Mucosa of rectum (tissue), 2 donors: ENCODE results near the gene ACVR1.

Experiments used
- H3K27ac ChIP-seq, 2 donors: one replicate each; pipeline ENCODE4 v1.7.0; 2013; ENCODE audit warnings: inconsistent platforms in 2 of 2, low read depth in 2 of 2, low read length in 2 of 2
- H3K27me3 ChIP-seq, 2 donors: one replicate each; pipeline ENCODE4 v1.7.0; 2013; ENCODE audit warnings: low read length in 2 of 2; ENCODE audit not compliant: control insufficient read depth in 2 of 2, insufficient read depth in 2 of 2
- H3K36me3 ChIP-seq, 2 donors: one replicate each; pipeline ENCODE4 v1.7.0; 2013; ENCODE audit warnings: low read length in 2 of 2; ENCODE audit not compliant: control insufficient read depth in 2 of 2, insufficient read depth in 2 of 2
- H3K4me1 ChIP-seq, 2 donors: one replicate each; pipeline ENCODE4 v1.7.0; 2013; ENCODE audit warnings: low read length in 2 of 2, mild to moderate bottlenecking in 1 of 2; ENCODE audit not compliant: control insufficient read depth in 2 of 2, insufficient read depth in 2 of 2
- H3K4me3 ChIP-seq, 2 donors: one replicate each; pipeline ENCODE4 v1.7.0; 2013; ENCODE audit warnings: low read length in 2 of 2
- H3K9ac ChIP-seq, 2 donors: one replicate each; pipeline ENCODE4 v1.7.0; 2013; ENCODE audit warnings: low read length in 2 of 2, low read depth in 1 of 2, mild to moderate bottlenecking in 1 of 2
- H3K9me3 ChIP-seq, 2 donors: one replicate each; pipeline ENCODE4 v1.7.0; 2013; ENCODE audit warnings: low read length in 2 of 2; ENCODE audit not compliant: control insufficient read depth in 2 of 2
- donor health status: healthy.
- donor health status: Normal muscosa, but diverticular disease.

The ACVR1 gene

GRCh38 chr2:157819761-157820160 is 56.4 kb downstream of the ACVR1 start:
- Histone ChIP-seq H3K4me3 (no peak overlapping the region), H3K4me1 (peaks cover 0 to 4% of the 10 kb centered on the region in 2 donors), H3K36me3 (peaks cover 4 to 6% of the 10 kb centered on the region in 2 donors), H3K27ac (no peak overlapping the region), H3K27me3 (no peaks in the 10 kb centered on the region), H3K9ac (no peak overlapping the region), H3K9me3 (no peaks in the 10 kb centered on the region)

- no peak overlapping the region for H3K9ac ChIP-seq
- H3K36me3 ChIP-seq = peaks cover 4 to 6% of the 10 kb centered on the region in 2 donors
- H3K27ac ChIP-seq = no peak overlapping the region
- H3K27me3 ChIP-seq = no peaks in the 10 kb centered on the region
- no peak overlapping the region for H3K4me3 ChIP-seq
- peaks cover 0 to 4% of the 10 kb centered on the region in 2 donors for H3K4me1 ChIP-seq
- no peaks in the 10 kb centered on the region for H3K9me3 ChIP-seq
Measured at GRCh38 chr2:157818227-157818626, 57.9 kb downstream of the ACVR1 start.

GRCh38 chr2:157815421-157815820 is 60.7 kb downstream of the ACVR1 start:
- H3K27ac ChIP-seq = no peak overlapping the region
- no peaks in the 10 kb centered on the region for H3K9me3 ChIP-seq
- H3K9ac ChIP-seq = no peak overlapping the region
- no peaks in the 10 kb centered on the region for H3K27me3 ChIP-seq
- H3K4me1 ChIP-seq = no peaks in the 10 kb centered on the region
- peaks cover 4 to 6% of the 10 kb centered on the region in 2 donors for H3K36me3 ChIP-seq
- no peak overlapping the region for H3K4me3 ChIP-seq

- no peaks in the 10 kb centered on the region for H3K27me3 ChIP-seq
- no peak overlapping the region for H3K27ac ChIP-seq
- no peaks in the 10 kb centered on the region for H3K9me3 ChIP-seq
- H3K9ac ChIP-seq = no peak overlapping the region
- peaks cover 4 to 5% of the 10 kb centered on the region in 2 donors for H3K36me3 ChIP-seq
- H3K4me3 ChIP-seq = no peak overlapping the region
- peaks cover 0 to 3% of the 10 kb centered on the region in 2 donors for H3K4me1 ChIP-seq
Measured at GRCh38 chr2:157813467-157813866, 62.7 kb downstream of the ACVR1 start.

- peaks cover 0 to 3% of the 10 kb centered on the region in 2 donors for H3K4me1 ChIP-seq
- H3K9me3 ChIP-seq = no peaks in the 10 kb centered on the region
- H3K9ac ChIP-seq = no peak overlapping the region
- no peak overlapping the region for H3K27ac ChIP-seq
- H3K36me3 ChIP-seq = no peaks in the 10 kb centered on the region
- H3K27me3 ChIP-seq = no peaks in the 10 kb centered on the region
- H3K4me3 ChIP-seq = no peak overlapping the region
Measured at GRCh38 chr2:157810037-157810436, 66.1 kb downstream of the ACVR1 start.

- no peak overlapping the region for H3K4me3 ChIP-seq
- no peaks in the 10 kb centered on the region for H3K36me3 ChIP-seq
- peaks cover 0 to 3% of the 10 kb centered on the region in 2 donors for H3K4me1 ChIP-seq
- H3K9me3 ChIP-seq = no peaks in the 10 kb centered on the region
- no peaks in the 10 kb centered on the region for H3K27me3 ChIP-seq
- H3K9ac ChIP-seq = no peak overlapping the region
- H3K27ac ChIP-seq = no peak overlapping the region
Measured at GRCh38 chr2:157809212-157809611, 66.9 kb downstream of the ACVR1 start.

GRCh38 chr2:157808421-157808820 is 67.7 kb downstream of the ACVR1 start:
- Histone ChIP-seq H3K4me3 (no peak overlapping the region), H3K4me1 (peaks cover 0 to 3% of the 10 kb centered on the region in 2 donors), H3K9ac (no peak overlapping the region), H3K27me3 (no peaks in the 10 kb centered on the region), H3K9me3 (no peaks in the 10 kb centered on the region), H3K36me3 (no peaks in the 10 kb centered on the region), H3K27ac (no peak overlapping the region)

GRCh38 chr2:157806426-157807077 is 69.6 kb downstream of the ACVR1 start:
- Histone ChIP-seq H3K36me3 (no peaks in the 10 kb centered on the region), H3K27ac (no peak overlapping the region), H3K9me3 (no peaks in the 10 kb centered on the region), H3K9ac (no peak overlapping the region), H3K4me1 (peaks cover 0 to 3% of the 10 kb centered on the region in 2 donors), H3K4me3 (no peak overlapping the region), H3K27me3 (no peaks in the 10 kb centered on the region)

GRCh38 chr2:157805519-157805918 is 70.6 kb downstream of the ACVR1 start:
- Histone ChIP-seq H3K4me1 (peaks cover 0 to 3% of the 10 kb centered on the region in 2 donors), H3K4me3 (no peak overlapping the region), H3K36me3 (no peaks in the 10 kb centered on the region), H3K27ac (no peak overlapping the region), H3K9me3 (no peaks in the 10 kb centered on the region), H3K9ac (no peak overlapping the region), H3K27me3 (no peaks in the 10 kb centered on the region)

GRCh38 chr2:157804355-157804754 is 71.8 kb downstream of the ACVR1 start:
- Histone ChIP-seq H3K27ac (no peak overlapping the region), H3K4me1 (peaks cover 0 to 1% of the 10 kb centered on the region in 2 donors), H3K9me3 (no peaks in the 10 kb centered on the region), H3K27me3 (no peaks in the 10 kb centered on the region), H3K4me3 (no peak overlapping the region), H3K36me3 (no peaks in the 10 kb centered on the region), H3K9ac (no peak overlapping the region)
